ENCODE measurements around the gene FLOT2.
A peak's percentile ranks its signal among the peaks of the same experiment; 100 is the strongest.
"Not testable (repeated sequence)": the region's sequence is repeated elsewhere in the genome, so short reads cannot be mapped to it uniquely, and the experiment has no call there.

Gene FLOT2

DNA sequence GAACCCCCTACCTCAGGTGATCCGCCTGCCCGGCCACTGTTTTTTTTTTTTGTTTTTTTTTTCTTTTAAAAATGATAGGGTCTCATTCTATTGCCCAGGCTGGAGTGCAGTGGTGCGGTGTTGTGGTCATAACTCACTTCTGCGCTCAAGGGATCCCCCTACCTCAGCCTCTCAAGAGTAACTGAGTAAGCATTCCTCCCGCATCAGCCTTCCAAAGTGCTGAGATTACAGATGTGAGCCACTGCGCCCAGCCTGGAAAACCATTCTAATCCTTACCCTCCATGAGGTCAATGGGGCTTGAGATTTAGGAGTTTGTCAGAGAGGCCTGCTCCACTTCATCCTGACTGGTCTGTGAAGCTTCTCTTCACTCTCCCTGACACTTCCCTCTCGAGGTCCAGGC lies 30.3 kb downstream of the FLOT2 start:
- no peak for DNase-seq

- no peak for DNase-seq
Observed at GRCh38 chr17:28865946-28866752, 31.4 kb downstream of the FLOT2 start.

DNA sequence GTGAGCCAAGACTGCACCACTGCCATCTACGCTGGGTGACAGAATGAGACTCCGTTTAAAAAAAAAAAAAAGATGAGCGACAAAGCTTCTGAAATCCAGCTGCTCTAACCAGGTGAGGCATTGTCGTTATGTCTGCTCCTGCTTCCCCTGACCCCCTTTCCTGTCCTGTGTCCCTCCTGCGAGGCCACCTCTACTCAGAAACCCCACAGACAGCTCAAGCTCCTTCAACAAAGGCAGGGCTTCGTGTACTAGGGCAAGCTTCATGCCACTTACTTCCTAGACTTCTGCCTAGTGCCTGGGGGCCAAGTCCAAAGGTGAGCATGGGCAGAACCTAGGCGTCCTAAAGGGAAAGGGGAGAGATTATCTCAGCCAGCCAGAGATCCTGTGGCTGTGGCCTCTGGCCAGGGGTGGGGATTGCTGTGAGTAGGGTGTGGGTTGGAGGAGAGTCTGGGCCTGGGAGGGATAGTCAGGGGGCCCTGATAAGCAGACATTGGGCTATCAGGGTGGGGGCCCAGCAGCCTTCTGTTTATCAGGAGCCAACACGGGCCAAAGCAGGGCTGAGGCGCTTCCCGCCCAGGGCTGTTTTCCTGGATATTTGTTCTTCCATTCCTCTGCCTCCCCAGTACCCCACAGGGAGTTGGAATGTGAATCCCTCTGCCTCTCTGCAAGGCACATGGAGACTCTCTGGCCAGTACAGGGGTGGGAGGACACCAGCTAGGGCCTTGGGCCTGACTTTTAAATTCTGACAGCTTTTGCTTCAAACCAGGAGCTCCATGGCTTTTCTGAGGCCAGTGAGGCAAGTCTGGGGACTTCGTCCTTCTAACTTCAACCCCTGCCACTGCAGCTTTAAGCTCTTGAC lies 32.3 kb downstream of the FLOT2 start:
- DNase-seq, result no peak

GRCh38 chr17:28863953-28864352 lies 33.6 kb downstream of the FLOT2 start:
- DNase-seq, result no peak

DNA sequence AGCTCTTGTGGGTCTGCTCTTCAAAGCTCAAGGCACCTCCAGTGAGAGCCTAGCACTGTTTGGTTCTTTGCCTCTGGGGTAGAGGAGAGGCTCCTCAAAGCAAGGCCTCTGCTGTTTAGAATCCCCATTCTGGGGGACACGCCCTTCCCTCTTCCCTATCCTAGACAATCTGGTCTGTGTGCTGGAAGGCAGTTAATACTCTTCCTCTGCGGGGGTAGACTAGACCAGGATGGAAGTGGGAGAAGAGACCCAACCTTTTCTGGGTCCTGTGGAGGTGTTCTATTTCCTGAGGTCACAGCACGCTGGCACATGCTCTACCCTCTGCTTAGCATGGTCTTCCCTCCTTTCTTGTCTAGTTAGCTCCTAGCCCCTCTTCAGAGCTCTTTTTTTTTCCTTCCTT lies 35.0 kb downstream of the FLOT2 start:
- DNase-seq, result no peak

DNA sequence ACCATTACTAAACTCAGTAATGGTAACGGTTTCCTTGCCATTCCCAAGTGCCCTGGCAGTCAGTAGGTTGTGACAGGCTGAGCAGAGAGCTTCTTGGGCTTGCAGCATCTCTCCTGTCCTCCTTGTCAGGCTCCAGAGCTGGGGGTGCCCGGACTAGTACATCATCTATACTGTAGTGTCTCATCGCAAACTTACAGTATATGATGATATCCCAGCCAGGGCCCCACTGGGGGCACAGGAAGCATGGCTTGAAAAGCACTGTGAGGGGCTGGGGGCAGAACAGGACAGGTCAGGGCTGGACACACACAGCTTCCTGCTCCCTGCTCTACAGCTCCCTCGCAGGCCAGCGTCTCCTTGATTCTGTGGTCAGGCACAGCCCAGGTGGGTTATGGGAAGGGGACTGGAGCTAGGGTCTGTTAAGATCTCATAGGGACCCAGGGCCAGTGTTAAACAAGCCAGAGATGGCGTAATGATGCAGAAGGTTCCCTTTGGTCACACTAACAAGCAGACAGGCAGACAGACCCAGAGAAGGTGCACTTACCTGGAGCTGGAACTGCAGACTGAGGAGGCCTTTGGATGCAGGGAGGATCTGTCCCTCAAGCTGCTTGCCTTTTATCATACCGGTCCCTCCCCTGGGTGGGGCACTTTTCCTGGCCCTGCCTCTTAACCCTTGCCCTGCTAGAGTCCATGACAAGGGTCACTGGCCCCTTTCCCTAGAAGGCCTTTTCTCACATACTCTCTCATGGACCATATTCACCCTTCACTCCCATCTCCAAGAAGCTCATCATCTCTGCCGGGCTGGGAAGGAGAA lies 35.9 kb downstream of the FLOT2 start:
- no peak for DNase-seq

DNA sequence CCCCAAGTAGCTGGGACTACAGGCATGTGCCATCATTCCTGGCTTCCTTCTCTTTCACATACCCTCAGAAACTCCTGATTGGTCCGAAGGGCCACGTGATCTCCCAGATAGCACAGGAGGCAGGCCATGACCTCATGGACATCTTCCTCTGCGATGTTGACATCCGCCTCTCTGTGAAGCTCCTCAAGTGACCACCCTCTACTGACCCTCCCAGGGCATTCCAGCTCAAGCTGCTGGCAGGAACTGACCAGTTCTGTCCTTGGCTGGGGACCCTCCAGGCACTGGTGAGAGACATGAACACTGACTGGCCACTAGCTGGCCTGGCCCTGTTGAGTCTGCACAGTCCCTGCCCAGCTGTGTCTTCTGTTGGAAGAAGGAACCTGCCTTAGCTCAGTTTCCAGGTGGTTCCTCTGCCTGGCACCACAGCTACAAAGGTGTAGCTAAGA lies 37.1 kb downstream of the FLOT2 start:
- no peak for DNase-seq

- no peak for DNase-seq
Observed at GRCh38 chr17:28858801-28859355, 38.7 kb downstream of the FLOT2 start.

- DNase-seq, result no peak
Observed at GRCh38 chr17:28857905-28858800, 39.4 kb downstream of the FLOT2 start.

DNA sequence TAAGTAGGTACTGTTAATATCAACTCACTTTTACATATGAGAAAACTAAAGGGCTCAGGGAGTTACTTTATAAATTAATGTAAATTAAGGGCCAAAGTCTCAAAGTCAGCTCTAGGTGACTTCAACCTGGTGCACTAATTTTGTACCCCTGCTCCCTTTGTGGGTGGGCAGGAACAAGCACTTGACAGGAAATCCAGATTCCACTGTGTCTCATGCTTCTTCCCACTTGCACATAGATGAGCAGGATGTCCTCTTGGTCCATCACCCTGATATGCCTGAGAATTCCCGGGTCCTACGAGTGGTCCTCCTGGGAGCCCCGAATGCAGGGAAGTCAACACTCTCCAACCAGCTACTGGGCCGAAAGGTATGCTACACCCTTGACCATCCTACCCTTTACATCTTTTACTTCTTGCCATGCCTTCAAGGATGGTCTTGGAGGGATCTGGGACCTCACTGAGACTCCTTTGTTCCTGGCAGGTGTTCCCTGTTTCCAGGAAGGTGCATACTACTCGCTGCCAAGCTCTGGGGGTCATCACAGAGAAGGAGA lies 41.4 kb downstream of the FLOT2 start:
- no peak for DNase-seq

GRCh38 chr17:28855336-28855679 lies 42.2 kb downstream of the FLOT2 start:
- DNase-seq, result no peak

GRCh38 chr17:28854457-28855335 lies 42.8 kb downstream of the FLOT2 start, which contains the start of gene ERAL1:
ERAL1 (plus strand) TSS chr17:28855016; CDS start chr17:28855035, 19 bp downstream.
- DNase-seq, result peak; percentile 85

DNA sequence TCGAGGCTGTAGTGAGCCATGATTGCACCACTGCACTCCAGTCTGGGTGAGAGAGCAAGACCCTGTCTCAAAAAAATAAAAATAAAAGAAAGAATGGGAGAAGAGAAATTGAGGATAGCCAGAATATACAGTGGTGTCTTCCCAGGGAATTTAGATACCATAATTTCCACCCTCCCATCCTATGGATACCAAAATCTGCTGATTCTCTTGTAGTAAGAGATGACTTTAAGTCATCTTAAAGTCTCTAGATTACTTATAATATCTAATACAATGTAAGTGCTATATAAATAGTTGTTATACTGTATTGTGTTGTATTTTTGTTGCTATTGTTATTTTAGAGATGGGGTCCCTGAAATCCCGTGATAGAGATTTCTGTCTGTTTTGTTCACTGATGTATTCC lies 44.2 kb downstream of the FLOT2 start:
- DNase-seq, result no peak

- no peak for DNase-seq
Observed at GRCh38 chr17:28849281-28849680, 48.3 kb downstream of the FLOT2 start.

- peak; percentile 58 for DNase-seq
Observed at GRCh38 chr17:28848667-28849066, 48.9 kb downstream of the FLOT2 start.

DNA sequence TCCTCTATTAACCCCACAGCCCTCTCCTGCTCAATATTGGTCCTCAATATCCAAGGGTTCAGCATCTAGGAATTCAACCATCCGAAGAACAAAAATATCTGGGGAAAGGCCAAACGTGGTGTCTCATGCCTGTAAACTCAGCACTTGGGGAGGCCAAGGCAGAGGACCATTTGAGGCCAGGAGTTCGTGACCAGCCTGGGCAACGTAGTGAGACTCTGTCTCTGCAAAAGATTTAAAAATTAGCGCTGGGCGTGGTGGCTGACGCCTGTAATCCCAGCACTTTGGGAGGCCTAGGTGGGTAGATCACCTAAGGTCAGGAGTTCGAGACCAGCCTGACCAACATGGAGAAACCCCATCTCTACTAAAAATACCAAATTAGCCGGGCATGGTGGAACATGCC lies 50.8 kb downstream of the FLOT2 start:
- not testable (repeated sequence) for DNase-seq

DNA sequence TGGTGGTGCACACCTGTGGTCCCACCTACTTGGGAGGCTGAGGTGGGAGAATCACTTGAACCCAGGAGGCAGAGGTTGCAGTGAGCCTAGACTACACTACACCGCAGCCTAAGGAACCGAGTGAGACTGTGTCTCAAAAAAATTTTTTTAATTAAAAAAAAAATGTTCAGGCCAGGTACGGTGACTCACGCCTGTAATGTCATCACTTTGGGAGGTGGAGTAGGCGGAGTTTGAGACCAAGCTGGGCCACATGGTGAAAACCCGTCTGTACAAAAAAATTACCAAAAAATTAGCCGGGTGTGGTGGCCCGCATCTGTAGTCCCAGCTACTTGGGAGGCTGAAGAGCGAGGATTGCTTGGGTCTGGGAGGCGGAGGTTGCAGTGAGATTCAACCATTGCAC lies 51.3 kb downstream of the FLOT2 start:
- DNase-seq, result no peak

DNA sequence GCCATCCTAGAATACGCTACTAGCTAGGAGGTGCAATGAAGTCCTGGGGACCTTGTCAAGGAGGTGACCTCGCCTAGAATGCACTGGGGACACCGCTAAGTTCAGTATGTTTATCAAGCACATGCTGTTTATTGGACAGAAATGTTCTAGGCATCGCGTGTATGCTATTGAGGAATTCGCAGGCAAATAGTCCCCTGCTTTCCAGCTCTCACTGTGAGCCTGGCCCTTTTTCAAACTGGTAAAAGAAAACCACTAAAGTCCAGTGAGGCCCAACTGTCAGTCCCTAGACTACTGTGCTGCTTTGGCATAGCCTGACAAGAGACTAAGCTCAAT lies 53.8 kb downstream of the FLOT2 start:
- no peak for DNase-seq

GRCh38 chr17:28842282-28843012 lies 55.1 kb downstream of the FLOT2 start, which contains the start of gene FAM222B:
FAM222B (minus strand) TSS chr17:28842790; CDS start chr17:28766667, 76,123 bp downstream.
- DNase-seq, result peak; percentile 89

- no peak for DNase-seq
Observed at GRCh38 chr17:28841901-28842281, 55.6 kb downstream of the FLOT2 start.

Measured in CD4-positive, alpha-beta T cell treated with Interleukin-21 for 1 hour (primary cell).